NCI-H82 (cell line): ENCODE results near the gene ZNF583.

Source experiments
- DNase-seq: peaks from one replicate; lab custom pipeline; 2025; lab: John Stamatoyannopoulos, UW

The ZNF583 gene

DNA sequence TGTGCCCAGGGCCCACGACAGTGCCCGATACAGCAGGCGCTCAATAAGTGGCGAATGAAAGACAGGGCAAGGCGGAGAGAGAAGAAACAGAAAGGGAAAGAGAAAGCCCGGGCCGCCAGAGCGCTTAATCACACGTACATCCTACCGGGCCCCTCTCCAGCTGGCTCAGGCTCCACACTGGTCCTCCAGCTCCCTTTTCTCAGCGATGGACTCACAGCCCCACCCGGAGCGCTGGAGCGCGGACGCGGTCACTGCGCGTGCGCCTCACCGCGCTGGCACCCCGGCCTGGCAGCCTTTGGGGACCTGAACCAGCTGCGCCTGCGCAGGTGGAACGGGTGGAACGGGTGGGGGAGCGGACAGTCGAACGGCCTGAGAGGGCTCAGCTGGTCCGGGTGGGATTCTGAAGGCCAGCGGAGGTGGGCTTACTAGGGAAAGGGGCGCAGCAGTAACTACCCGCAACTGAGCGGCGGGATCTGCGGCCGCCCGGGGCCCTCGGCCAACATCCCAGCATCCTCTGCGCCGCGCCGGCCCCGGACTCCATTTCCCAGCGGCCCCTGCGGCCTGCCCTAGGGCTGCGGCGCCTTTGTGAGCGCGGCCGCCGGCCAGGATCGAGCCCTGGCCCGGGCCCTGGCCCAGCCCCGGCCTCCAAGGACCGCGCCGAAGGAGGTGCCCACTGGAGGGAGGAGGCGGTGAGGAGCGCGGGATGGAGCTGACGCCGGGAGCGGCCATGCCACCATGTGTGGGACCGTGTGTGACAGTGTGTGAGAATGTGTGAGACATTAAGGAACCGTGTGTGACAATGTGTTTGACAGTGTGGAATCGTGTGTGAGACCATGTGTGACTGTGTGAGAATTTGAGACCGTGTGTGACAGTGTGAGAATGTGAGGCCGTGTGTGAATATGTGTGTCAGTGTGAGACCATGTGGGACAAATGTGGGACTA, at the start of gene ZNF583:
TSS of gene ZNF583 (plus strand) at position 569 of the 941 bp plus-strand sequence. CDS start 2,783 bp downstream, outside the sequence.
- peak; percentile 91 for DNase-seq

DNA sequence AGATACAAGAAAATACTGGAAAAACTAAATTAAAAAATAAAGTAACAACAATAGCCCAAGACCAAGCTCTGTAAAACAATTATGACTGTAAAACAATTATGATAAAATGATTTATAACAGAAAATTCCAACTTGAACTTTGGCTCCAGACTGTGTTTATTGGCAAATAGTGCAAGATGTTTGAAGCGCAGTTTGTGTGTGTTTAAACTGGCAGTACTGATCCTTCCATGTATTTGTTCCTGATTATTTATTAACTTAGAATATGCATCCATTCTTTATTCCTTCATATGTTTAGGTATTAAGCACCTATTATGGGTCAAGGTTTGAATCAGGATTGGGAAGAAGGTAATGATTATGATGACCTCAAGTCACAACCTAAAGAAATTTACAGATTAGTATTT, 48.6 kb upstream of the ZNF583 start:
- DNase-seq = no peak

DNA sequence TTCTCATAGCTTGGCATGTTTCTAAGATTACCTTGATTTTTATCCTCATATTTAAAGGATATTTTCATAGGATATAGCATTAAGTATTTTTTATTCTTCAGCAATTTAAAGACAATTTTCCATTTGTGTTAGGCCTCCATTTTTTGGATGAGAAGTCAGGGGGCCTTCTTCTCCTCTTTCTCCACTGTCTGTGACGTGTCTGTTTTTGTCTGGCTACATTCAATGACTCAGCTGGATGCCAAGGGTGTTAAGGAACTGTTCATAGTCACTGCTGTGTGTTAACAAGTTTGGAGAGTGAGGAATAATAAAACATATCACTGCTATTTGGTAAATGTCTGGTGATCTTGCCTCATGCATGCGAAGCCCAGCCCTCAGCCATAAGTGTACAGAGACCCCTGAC, 47.2 kb upstream of the ZNF583 start:
- no peak for DNase-seq

DNA sequence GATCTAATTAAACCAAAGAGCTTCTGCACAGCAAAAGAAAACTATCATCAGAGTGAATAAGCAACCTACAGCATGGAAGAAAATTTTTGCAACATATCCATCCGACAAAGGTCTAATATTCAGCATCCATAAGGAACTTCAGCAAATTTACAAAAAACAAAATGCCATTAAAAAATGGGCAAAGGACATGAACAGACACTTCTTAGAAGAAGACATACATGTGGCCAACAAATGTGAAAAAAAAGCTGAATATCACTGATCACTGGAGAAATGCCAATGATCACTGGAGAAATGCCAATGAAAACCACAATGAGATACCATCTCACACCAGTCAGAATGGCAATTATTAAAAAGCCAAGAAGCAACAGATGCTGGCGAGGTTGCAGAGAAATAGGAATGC, 43.3 kb upstream of the ZNF583 start:
- no peak for DNase-seq

DNA sequence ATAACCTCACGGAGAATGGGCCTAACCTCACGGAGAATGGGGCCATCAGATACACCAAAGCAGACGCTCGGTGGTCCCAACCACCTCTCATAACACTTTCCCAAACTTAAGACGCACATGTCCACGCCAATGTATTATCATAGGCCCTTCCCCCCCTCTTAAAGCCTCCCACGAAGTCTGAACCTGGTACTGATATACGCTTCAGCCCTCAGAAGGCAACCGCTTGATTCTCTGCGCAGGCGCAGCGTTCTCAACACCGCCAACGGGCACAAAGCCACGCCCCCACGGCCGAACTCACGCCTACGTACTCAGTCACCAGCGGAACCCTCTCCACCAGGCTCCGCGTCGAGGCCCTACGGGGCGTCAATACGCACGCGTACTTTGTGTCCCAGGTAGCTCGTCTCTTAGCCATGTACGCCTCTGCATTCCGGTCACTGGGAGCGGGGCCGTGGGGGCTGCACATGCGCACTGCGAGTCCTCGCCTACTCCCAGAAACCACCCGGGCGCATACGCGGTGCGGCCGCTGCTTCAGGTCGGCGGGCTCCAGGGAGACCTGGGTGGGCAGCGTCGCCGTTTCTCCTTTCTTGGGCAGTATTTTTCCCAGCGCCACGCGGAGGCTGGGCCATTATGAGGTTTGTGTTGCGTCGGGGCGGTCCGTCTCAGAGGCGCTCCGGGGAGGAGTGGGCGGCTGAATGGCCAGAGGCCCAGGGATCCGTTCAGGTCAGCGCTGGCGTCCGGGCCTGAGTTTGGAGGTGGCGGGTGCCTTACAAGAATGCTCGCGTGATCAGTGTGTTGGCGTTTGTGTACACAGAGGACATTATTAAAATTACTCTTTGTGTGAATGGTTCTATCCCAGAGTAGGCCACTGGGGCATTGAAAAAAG, 36.1 kb upstream of the ZNF583 start:
- DNase-seq = peak; percentile 95

DNA sequence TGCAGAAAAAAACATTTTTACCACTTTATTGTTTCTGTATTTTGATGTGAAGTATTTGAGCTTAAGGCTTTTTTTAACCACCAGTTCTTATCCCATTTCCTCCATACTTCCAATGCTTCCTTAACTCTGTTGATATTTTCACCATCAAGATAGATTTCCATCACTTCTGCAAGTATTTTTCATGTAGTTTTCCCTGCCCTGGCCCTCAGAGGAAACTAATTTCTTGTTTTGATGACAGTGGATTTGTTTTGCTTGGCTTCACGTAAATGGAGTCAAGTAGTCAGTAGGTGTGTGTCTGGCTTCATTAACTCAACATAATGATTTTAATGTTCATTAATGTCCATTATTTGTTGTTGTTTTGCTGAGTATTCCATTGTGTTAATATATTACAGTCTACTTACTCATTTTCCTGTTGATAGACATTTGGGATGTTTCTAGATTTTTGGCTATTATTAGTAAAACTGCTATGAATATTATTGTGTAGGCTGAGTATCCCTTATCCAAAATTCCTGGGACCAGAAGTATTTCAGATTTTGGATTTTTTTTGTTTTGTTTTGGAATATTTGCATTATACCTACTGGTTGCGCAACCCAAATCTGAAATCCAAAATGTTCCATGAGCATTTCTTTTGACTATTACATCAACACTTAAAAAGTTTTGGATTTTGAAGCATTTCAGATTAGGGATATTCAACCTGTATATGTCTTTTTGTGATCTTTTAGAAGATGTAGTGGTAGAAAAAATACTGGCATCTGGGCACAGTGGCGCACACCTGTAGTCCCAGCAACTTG, 34.1 kb upstream of the ZNF583 start:
- no peak for DNase-seq

DNA sequence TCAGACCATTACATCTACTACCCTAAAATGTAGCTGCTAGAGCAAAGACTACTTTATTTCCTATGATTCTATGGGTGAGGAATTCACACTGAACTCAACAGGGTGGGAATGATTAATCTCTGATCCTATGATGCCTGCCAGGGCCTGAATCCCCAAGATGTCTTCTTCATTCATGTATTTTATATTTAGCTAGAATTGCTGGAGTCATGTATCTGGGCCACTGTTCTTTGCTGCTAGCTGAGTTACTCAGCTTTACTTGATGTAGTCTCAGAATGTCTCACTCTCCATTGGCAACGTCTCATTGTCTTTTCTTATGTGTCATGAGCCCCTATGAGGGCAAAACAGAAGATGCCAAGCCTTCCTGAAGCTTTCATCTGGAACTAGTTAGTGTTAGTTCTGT, 31.9 kb upstream of the ZNF583 start:
- DNase-seq = no peak

DNA sequence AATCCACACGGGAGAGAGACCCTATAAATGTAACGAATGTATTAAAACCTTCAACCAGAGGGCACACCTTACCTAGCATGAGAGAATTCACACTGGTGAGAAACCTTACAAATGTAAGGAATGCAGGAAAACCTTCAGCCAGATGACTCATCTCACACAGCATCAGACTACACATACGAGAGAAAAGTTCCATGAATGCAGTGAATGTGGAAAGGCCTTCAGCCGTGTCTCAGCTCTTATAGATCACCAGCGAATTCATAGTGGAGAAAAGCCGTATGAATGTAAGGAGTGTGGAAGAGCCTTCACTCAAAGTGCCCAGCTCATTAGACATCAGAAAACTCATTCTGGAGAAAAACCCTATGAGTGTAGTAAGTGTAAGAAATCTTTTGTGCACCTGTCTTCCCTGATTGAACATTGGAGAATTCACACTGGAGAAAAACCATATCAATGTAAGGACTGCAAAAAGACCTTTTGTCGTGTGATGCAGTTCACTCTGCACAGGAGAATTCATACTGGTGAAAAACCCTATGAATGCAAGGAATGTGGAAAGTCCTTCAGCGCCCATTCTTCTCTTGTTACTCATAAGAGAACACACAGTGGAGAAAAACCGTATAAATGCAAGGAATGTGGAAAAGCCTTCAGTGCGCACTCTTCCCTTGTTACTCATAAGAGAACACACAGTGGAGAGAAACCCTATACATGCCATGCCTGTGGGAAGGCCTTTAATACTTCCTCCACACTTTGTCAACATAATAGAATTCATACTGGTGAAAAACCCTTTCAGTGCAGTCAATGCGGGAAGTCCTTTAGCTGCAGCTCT, 26.8 kb upstream of the ZNF583 start:
- DNase-seq = no peak

DNA sequence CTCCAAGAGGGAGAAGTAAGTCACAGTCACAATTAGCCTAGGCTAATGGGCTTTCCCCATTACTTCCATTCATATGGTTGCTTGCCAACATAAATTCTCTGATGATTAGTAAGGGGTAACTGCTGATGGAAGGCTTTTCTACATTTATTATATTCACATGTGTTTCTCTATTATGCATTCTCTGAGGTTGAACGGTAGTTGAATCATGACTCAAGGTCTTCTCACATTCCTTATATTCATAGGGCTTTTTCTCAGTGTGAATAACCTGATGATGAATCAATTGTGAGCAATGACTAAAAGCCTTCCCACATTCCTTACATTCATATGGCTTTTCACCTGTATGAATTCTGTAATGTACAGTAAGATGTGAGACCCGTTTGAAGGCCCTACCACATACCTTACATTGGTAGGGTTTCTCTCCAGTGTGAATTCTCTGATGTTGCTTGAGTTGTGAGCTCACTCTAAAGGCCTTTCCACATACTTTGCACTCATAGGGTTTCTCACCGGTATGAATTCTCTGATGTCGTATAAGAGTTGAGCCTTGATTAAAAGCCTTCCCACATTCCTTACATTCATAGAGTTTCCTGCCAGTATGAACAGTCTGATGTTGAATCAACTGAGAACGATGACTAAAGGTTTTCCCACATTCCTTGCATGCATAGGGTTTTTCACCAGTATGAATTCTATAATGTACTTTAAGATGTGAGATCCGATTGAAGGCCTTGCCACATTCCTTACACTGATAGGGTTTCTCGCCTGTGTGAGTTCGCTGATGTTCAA, 20.1 kb upstream of the ZNF583 start:
- no peak for DNase-seq

DNA sequence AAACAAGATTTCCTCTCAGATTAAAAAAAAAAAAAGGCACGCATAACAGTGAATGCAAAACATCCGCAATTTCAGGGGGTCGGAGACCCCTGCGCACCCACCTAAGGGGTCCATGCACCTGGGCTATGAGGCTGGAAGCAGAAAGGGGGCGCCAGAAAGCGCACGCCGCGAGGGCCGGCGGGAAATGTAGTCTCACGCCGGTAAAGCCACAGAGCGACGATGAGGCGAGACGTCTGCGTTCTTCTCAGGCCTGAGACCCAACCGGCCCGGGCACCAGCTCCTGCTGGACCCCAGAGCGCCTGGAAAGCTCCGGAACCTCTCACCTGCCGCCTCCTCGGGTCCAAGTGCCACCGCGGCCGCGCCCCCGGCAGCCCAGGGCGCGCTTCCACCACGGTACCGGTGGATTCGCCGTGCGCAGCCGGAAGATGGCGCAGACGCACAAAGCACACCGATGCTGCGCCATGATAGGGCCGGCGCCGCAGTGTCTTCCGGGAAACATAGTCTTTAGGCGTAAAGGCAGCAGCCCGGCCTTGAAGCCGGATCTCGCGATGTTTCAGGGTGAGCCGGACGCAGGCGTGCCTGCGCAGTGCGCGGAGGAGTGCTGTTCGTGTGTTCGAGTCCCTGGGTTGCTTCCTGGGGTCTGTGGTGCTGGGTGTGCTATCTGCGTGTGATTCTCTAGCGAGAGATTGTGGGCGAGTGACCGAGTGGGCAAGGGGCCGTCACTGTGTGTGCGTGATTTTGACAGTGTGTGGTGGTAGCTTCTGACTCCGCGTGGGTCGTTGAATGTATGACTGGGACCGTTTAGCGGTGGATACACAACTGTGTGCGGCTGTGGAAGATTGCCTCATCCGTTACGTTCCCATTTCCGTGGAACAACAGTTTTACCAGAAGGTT, 10.8 kb upstream of the ZNF583 start, which contains the start of gene ZNF582:
TSS of gene ZNF582 (minus strand) at position 416 of the 894 bp plus-strand sequence. CDS start 1,782 bp downstream, outside the sequence.
- peak; percentile 96 for DNase-seq

DNA sequence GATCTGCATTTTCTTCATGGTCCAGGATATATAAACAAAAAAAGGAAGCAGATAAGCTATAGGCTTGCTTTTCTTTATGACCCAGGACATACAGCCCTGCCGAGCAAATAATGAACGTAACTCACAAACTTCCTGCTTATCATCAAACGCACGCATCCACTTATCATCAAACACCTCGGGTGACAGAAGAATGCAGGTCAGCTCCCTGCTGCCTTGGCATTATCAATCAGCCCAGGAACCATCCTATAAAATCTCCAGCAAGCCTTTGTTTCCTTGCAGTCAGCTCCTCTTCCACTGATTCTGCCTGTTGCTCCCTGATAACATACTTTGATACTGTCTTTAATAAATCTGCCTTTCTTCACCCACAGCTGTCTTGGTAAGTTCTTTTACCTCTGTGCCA, 5.3 kb upstream of the ZNF583 start:
- DNase-seq = no peak

DNA sequence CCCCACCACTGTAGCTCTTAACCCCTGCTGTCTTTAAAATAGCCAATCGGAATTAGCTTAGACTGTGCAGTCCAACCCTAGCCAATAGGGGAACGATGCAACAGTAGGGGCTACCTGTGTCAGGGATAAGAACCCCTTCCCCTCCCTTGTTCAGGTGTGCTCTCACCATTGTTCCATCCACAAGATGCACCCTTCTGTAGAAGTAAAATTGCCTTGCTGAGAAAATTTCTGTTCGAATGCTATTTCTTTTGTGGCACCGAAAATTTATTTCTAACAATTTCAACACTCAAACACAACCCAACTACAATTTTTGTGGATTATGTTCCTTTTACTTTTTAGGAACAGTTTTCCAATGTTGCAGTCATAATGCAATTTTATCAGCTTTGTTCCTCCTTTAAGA, 3.6 kb upstream of the ZNF583 start:
- DNase-seq = no peak

DNA sequence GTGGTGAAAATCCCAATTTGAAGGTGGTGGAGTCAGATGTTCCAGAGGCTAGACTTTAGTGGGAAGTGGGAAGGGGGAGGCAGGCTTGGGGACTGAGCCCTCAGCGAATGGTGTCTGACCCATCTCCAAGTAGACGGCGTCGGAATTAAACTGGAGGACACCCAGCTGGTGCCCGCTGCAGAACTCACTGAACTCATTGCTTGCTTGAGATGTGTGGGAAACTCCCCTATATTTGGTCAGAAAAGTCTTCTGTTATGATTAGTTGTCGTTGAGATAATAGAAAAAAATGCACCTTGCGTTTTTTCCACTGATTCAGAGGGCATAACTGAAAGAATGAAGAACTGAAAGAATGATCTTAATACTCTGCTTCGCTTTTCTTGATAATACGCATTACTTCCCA, 871 bp upstream of the ZNF583 start:
- peak; percentile 4 for DNase-seq

DNA sequence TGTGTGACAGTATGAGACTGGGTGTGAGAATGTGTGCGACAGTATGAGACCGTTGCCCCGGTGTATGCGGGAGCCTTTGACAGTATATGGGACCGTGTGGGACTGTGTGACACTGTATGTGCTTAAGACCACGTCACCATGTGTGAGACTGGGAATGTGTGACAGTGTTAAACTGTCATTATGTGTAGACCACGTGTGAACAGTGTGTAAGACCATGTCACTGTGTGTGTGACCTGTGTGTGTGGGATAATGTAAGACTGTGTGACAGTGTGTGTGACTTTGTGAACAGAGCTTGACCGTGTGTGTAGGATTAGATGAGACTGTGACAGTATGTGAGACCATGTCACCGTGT, 549 bp downstream of the ZNF583 start:
- peak; percentile 44 for DNase-seq

DNA sequence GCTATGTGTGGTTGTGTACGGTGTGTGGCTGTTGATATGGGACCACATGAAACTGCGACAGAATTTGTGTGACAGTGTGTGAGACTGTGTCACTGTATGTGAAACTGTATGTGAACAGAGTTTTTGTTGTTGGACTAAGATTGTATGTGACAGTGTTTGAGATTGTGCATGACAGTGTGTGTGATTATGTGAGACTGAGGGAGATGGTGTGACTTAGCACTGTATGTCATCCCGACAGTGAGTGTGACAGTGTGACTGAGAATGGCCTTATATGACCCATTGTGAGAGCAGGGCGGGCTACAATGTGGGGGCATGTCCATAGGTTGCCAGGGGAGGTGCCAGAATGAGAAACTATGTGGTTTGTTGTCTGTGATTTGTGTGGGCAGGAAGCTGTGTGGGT, 930 bp downstream of the ZNF583 start:
- DNase-seq = no peak

DNA sequence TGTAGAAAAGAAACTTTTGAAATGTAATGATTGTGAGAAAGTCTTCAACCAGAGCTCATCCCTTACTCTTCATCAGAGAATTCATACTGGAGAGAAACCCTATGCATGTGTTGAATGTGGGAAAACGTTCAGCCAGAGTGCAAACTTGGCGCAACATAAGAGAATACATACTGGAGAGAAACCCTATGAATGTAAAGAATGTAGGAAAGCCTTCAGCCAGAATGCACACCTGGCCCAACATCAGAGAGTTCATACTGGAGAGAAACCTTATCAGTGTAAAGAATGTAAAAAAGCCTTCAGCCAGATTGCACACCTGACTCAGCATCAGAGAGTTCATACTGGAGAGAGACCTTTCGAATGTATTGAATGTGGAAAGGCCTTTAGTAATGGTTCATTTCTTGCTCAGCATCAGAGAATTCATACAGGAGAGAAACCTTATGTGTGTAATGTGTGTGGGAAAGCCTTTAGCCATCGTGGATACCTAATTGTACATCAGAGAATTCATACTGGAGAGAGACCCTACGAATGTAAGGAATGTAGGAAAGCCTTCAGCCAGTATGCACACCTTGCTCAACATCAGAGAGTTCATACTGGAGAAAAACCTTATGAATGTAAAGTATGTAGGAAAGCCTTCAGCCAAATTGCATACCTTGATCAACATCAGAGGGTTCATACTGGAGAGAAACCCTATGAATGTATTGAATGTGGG, 19.3 kb downstream of the ZNF583 start:
- peak; percentile 1 for DNase-seq

DNA sequence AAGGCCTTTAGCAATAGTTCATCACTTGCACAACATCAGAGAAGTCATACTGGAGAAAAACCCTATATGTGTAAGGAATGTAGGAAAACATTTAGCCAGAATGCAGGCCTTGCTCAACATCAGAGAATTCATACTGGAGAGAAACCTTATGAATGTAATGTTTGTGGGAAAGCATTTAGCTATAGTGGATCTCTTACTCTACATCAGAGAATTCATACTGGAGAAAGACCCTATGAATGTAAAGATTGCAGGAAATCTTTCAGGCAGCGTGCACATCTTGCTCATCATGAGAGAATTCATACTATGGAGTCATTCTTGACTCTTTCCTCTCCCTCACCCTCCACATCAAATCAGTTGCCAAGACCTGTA, 19.8 kb downstream of the ZNF583 start:
- DNase-seq = no peak

DNA sequence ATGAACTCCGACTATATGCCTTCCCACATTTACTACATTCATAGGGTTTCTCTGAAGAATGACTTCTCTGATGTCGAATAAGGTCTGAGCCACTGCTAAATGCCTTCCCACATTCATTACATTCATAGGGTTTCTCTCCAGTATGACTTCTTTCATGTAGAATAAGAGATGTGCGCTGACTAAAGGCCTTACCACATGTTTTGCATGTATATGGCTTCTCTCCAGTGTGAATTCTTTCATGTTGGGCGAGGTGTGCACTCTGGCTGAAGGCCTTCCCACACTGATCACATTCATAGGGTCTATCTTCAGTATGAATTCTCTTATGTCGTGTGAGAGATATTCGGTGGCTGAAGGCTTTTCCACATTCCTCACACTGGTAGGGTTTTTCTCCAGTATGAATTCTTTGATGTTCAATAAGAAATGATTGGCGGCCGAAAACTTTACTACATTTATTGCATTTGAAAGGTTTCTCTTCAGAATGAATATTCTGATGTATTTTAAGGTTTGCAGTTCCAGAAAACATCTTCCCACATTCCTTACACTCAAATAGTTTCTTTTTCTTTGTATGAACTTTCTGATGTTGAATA, 37.2 kb downstream of the ZNF583 start:
- no peak for DNase-seq
